Natural killer cell (primary cell): ENCODE measurements around the gene POLA2. TPM values are rescaled to one million over a fixed set of nuclear protein-coding genes. Genes with fewer than 3 reads are reported as not detected.
"Not testable (repeated sequence)": the region's sequence is repeated elsewhere in the genome, so short reads cannot be mapped to it uniquely, and the experiment has no call there.

Experiments
- ATAC-seq, 3 donors: fragments of 150-1000 bp in 2 of 3; fragments of 200-7000 bp in 1 of 3; cut with Tn5 transposase; 1 replicate in 1 of 3; 2 replicates in 2 of 3; pipeline ENCODE4 v1.10.0; 2021; ENCODE audit warnings: mild to moderate bottlenecking in 2 of 3, moderate library complexity in 2 of 3
- DNase-seq, 2 donors: peaks; one replicate each; pipeline versions ENCODE4 v3.0.0 to v3.0.0-alpha.2; 2013 to 2021; ENCODE audit warnings: mixed read lengths in 1 of 2
- H3K27ac ChIP-seq: one replicate; pipeline ENCODE4 v1.5.1; 2013; ENCODE audit warnings: mild to moderate bottlenecking, low read length
- H3K27me3 ChIP-seq: one replicate; pipeline ENCODE4 v1.6.1; 2013; ENCODE audit warnings: low read length; ENCODE audit not compliant: control insufficient read depth, insufficient read depth
- H3K36me3 ChIP-seq: one replicate; pipeline ENCODE4 v1.6.1; 2013; ENCODE audit warnings: low read length; ENCODE audit not compliant: control insufficient read depth, insufficient read depth
- H3K4me1 ChIP-seq: one replicate; pipeline ENCODE4 v1.6.1; 2013; ENCODE audit warnings: low read length; ENCODE audit not compliant: control insufficient read depth, insufficient read depth
- H3K4me3 ChIP-seq: one replicate; pipeline ENCODE4 v1.5.1; 2013; ENCODE audit warnings: low read length
- H3K9me3 ChIP-seq: one replicate; pipeline ENCODE4 v1.6.1; 2013; ENCODE audit warnings: low read length; ENCODE audit not compliant: control insufficient read depth, insufficient read depth
- H3K27ac Mint-ChIP-seq, 2 donors: one replicate each; pipeline ENCODE4 v1.8.0; 2022; ENCODE audit warnings: mild to moderate bottlenecking in 2 of 2, mixed read lengths in 2 of 2, moderate library complexity in 1 of 2
- H3K27me3 Mint-ChIP-seq, 2 donors: one replicate each; pipeline ENCODE4 v1.8.0; 2022; ENCODE audit warnings: low read depth in 2 of 2, mixed read lengths in 2 of 2
- H3K36me3 Mint-ChIP-seq: one replicate; pipeline ENCODE4 v1.8.0; 2022; ENCODE audit warnings: mixed read lengths
- H3K4me1 Mint-ChIP-seq, 2 donors: one replicate each; pipeline ENCODE4 v1.8.0; 2022; ENCODE audit warnings: mixed read lengths in 2 of 2
- H3K4me3 Mint-ChIP-seq: one replicate; pipeline ENCODE4 v1.8.0; 2022; ENCODE audit warnings: mild to moderate bottlenecking, moderate library complexity, mixed read lengths
- H3K9me3 Mint-ChIP-seq, 2 donors: one replicate each; pipeline ENCODE4 v1.8.0; 2022; ENCODE audit warnings: mixed read lengths in 2 of 2
- WGBS: methylation state at CpG from one replicate; pipeline ENCODE4 v1.1.7; 2013; ENCODE audit warnings: missing lambda C conversion rate; ENCODE audit not compliant: insufficient coverage; 5-methylcytosine and 5-hydroxymethylcytosine counted together
- intact Hi-C: fragments of 100-400 bp; cut with micrococcal nuclease; formaldehyde crosslinking; loops from one replicate; pipeline ENCODE4 v1.14.2; 2022
- total RNA-seq, 4 donors: library from RNA; stranded (reverse); fragments of 120-200 nt in 1 of 4; gene quantifications; one replicate each; pipeline versions ENCODE4 v1.2.3 to v1.2.4, GENCODE V29; 2013 to 2022
- TF ChIP-seq, protein P1 (sequence below): fragments of 200-600 bp; IDR thresholded peaks from one replicate; pipeline ENCODE4 v1.8.0; 2022; ENCODE audit warnings: antibody characterized with exemption

Gene POLA2
- total RNA-seq, 3 donors from 2014 or later (not counting 1 experiment from before 2014, with no cell fraction given) = 21.2 to 24.2 (median 22.7) TPM

DNA sequence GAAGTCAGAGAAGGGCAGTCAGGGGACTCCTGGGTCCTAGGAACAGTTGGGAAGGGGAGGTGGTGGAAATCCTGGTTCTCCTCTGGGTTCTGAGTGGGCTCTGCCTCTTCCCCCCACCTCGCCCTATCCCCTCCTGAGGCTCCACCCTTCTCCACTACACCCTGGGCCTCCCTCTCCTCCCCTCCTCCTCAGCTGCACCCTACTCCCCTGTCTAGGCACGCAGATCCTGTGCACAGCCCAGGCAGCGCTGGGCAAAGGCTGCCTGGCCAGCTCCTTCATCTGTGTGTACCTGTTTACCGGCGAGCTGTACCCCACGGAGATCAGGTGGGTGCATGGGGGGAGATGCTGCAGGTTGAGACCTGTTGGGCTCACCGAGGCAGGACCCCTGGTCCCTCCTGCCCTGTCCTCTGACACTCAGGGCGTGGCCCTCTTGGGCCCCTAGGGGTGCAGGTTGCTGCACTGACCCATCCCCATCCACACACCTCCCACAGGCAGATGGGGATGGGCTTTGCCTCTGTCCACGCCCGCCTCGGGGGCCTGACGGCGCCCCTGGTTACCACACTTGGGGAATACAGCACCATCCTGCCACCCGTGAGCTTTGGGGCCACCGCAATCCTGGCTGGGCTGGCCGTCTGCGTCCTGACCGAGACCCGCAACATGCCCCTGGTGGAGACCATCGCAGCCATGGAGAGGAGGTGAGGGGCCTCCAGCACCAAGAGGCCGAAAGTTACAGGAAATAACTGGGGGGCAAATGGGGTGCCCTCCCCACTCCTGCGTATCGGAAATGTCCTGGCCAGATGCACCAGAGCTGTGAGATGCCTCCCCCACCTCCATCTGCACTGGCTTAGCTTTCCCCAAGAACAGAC lies 25.3 kb upstream of the POLA2 start:
- DNase-seq = no peak
- no peak for ATAC-seq
- intact Hi-C loops = no loop called here
- Mint-ChIP-seq H3K4me1 (no peaks in the 10 kb centered on the region), H3K27me3 (peaks cover 0 to 2% of the 10 kb centered on the region in 2 donors), H3K27ac (no peak overlapping the region), H3K36me3 (no peaks in the 10 kb centered on the region), H3K4me3 (no peak overlapping the region), H3K9me3 (no peaks in the 10 kb centered on the region)
- no peak overlapping the region for H3K4me3 ChIP-seq
- WGBS = 78% methylated on average over 23 of the region's 23 CpGs
- H3K27ac ChIP-seq = no peak overlapping the region
- TF ChIP-seq, protein P1, sequence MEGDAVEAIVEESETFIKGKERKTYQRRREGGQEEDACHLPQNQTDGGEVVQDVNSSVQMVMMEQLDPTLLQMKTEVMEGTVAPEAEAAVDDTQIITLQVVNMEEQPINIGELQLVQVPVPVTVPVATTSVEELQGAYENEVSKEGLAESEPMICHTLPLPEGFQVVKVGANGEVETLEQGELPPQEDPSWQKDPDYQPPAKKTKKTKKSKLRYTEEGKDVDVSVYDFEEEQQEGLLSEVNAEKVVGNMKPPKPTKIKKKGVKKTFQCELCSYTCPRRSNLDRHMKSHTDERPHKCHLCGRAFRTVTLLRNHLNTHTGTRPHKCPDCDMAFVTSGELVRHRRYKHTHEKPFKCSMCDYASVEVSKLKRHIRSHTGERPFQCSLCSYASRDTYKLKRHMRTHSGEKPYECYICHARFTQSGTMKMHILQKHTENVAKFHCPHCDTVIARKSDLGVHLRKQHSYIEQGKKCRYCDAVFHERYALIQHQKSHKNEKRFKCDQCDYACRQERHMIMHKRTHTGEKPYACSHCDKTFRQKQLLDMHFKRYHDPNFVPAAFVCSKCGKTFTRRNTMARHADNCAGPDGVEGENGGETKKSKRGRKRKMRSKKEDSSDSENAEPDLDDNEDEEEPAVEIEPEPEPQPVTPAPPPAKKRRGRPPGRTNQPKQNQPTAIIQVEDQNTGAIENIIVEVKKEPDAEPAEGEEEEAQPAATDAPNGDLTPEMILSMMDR = no peak
- no peaks in the 10 kb centered on the region for H3K36me3 ChIP-seq
- H3K27me3 ChIP-seq = no peaks in the 10 kb centered on the region
- H3K4me1 ChIP-seq = no peaks in the 10 kb centered on the region
- no peaks in the 10 kb centered on the region for H3K9me3 ChIP-seq

DNA sequence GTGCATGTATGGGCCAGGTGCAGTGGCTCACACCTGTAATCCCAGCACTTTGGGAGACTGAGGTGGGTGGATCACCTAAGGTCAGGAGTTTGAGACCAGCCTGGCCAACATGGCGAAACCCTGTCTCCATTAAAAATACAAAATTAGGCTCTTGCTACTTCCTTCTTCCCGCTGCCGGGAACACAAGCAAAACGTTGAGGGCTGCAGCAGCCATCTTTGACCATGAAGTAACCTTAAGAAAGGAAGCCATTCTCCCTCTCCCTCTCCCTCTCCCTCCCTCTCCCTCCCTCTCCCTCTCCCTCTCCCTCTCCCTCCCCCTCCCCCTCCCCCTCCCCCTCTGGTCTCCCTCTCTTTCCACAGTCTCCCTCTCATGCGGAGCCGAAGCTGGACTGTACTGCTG lies 23.5 kb upstream of the POLA2 start:
- H3K4me3 ChIP-seq, DNase-seq, H3K9me3 ChIP-seq, H3K4me1 ChIP-seq, H3K36me3 Mint-ChIP-seq, H3K36me3 ChIP-seq, ATAC-seq, H3K27me3 ChIP-seq, H3K27ac Mint-ChIP-seq, H3K4me3 Mint-ChIP-seq, H3K27ac ChIP-seq, H3K9me3 Mint-ChIP-seq, intact Hi-C loops, H3K4me1 Mint-ChIP-seq, H3K27me3 Mint-ChIP-seq: not testable (repeated sequence)
- WGBS = 71% methylated on average over 4 of the region's 6 CpGs

DNA sequence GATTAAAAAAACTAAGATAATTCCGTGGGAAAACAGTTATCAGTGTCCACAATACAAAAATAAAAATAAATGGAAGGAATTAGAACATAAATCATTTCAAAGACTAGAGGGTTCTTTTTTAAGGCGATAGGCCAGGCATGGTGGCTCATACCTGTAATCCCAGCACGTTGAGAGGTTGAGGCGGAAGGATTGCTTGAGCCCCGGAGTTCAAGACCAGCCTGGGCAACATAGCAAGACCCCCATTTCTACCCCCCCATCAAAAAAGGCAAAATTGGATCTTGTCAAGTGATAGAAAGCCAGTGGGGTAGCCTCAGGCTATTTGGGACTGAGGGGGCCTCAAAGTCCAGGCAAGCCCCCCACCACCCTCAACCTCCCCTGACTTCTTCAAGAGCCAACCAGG lies 20.6 kb upstream of the POLA2 start:
- peaks cover 7% of the 10 kb centered on the region for H3K9me3 ChIP-seq
- H3K27ac ChIP-seq = no peak overlapping the region
- Mint-ChIP-seq H3K4me1 (no peaks in the 10 kb centered on the region), H3K36me3 (no peaks in the 10 kb centered on the region), H3K27ac (no peak overlapping the region), H3K4me3 (no peak overlapping the region), H3K9me3 (no peaks in the 10 kb centered on the region), H3K27me3 (no peaks in the 10 kb centered on the region)
- ATAC-seq (no peak), DNase-seq (no peak)
- intact Hi-C loops = no loop called here
- no peaks in the 10 kb centered on the region for H3K27me3 ChIP-seq
- H3K4me1 ChIP-seq = no peaks in the 10 kb centered on the region
- H3K36me3 ChIP-seq = no peaks in the 10 kb centered on the region
- 63% methylated on average over 3 of the region's 5 CpGs for WGBS
- TF ChIP-seq, protein P1 = no peak
- H3K4me3 ChIP-seq = no peak overlapping the region

DNA sequence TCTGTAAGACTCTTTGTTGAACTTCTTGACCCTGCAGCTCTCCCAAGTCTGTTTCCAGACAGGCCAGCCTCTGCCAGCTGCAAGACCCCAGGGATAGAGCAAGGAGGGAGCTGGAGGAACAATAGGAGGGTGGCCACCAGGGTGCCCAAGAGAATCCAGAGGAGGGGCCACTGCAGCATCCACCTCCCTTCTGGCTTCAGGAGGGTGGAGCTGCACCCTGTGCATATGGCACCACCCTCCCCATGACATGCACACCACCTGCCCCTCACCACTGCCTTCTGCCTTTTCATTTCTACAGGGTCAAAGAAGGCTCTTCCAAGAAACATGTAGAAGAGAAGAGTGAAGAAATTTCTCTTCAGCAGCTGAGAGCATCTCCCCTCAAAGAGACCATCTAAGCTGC lies 20.1 kb upstream of the POLA2 start:
- TF ChIP-seq, protein P1 = no peak
- Mint-ChIP-seq H3K9me3 (no peaks in the 10 kb centered on the region), H3K4me3 (no peak overlapping the region), H3K27ac (no peak overlapping the region), H3K36me3 (no peaks in the 10 kb centered on the region), H3K27me3 (no peaks in the 10 kb centered on the region), H3K4me1 (no peaks in the 10 kb centered on the region)
- ATAC-seq (no peak), DNase-seq (no peak)
- Histone ChIP-seq H3K27ac (no peak overlapping the region), H3K4me1 (no peaks in the 10 kb centered on the region), H3K27me3 (no peaks in the 10 kb centered on the region), H3K9me3 (peaks cover 7% of the 10 kb centered on the region), H3K4me3 (no peak overlapping the region), H3K36me3 (no peaks in the 10 kb centered on the region)
- intact Hi-C loops = no loop called here
